Measurements from ENCODE around the gene PARD3B.
"Not testable (repeated sequence)": the region's sequence is repeated elsewhere in the genome, so short reads cannot be mapped to it uniquely, and the experiment has no call there.

PARD3B gene

GRCh38 chr2:204559358-204559757, 14.1 kb downstream of the PARD3B start:
- not testable (repeated sequence) for H3K27ac Mint-ChIP-seq; DNase-seq; H3K4me1 Mint-ChIP-seq; H3K36me3 Mint-ChIP-seq; ATAC-seq (replicated peaks); H3K9me3 Mint-ChIP-seq; H3K4me3 Mint-ChIP-seq; H3K27me3 Mint-ChIP-seq

GRCh38 chr2:204560902-204561301, 15.6 kb downstream of the PARD3B start:
- DNase-seq = no peak
- Mint-ChIP-seq H3K27ac (no peak overlapping the region), H3K9me3 (peaks cover 5 to 9% of the 10 kb centered on the region in 2 donors), H3K27me3 (peaks cover 0 to 4% of the 10 kb centered on the region in 2 donors), H3K4me1 (no peaks in the 10 kb centered on the region), H3K4me3 (no peak overlapping the region), H3K36me3 (no peaks in the 10 kb centered on the region)
- ATAC-seq (replicated peaks) = no peak

GRCh38 chr2:204561771-204562170, 16.5 kb downstream of the PARD3B start:
- no peak overlapping the region for H3K27ac Mint-ChIP-seq
- no peaks in the 10 kb centered on the region for H3K36me3 Mint-ChIP-seq
- H3K9me3 Mint-ChIP-seq = peaks cover 3 to 9% of the 10 kb centered on the region in 2 donors
- H3K27me3 Mint-ChIP-seq = peaks cover 0 to 4% of the 10 kb centered on the region in 2 donors
- H3K4me3 Mint-ChIP-seq = no peak overlapping the region
- DNase-seq = no peak
- H3K4me1 Mint-ChIP-seq = no peaks in the 10 kb centered on the region
- no peak for ATAC-seq (replicated peaks)

GRCh38 chr2:204566439-204566838, 21.2 kb downstream of the PARD3B start:
- Mint-ChIP-seq H3K27me3 (no peaks in the 10 kb centered on the region), H3K4me1 (no peaks in the 10 kb centered on the region), H3K36me3 (no peaks in the 10 kb centered on the region), H3K9me3 (no peaks in the 10 kb centered on the region), H3K27ac (no peak overlapping the region), H3K4me3 (no peak overlapping the region)
- no peak for DNase-seq
- ATAC-seq (replicated peaks) = no peak

GRCh38 chr2:204570421-204570820, 25.1 kb downstream of the PARD3B start:
- Mint-ChIP-seq H3K27me3 (no peaks in the 10 kb centered on the region), H3K27ac (no peak overlapping the region), H3K9me3 (no peaks in the 10 kb centered on the region), H3K36me3 (no peaks in the 10 kb centered on the region), H3K4me1 (no peaks in the 10 kb centered on the region), H3K4me3 (no peak overlapping the region)
- no peak for ATAC-seq (replicated peaks)
- DNase-seq = no peak

GRCh38 chr2:204571041-204571440, 25.8 kb downstream of the PARD3B start:
- ATAC-seq (replicated peaks) (no peak), DNase-seq (no peak)
- Mint-ChIP-seq H3K9me3 (no peaks in the 10 kb centered on the region), H3K27me3 (no peaks in the 10 kb centered on the region), H3K4me1 (no peaks in the 10 kb centered on the region), H3K36me3 (no peaks in the 10 kb centered on the region), H3K4me3 (no peak overlapping the region), H3K27ac (no peak overlapping the region)

GRCh38 chr2:204571911-204572310, 26.6 kb downstream of the PARD3B start:
- Mint-ChIP-seq H3K9me3 (no peaks in the 10 kb centered on the region), H3K27ac (no peak overlapping the region), H3K4me1 (no peaks in the 10 kb centered on the region), H3K27me3 (no peaks in the 10 kb centered on the region), H3K36me3 (no peaks in the 10 kb centered on the region), H3K4me3 (no peak overlapping the region)
- DNase-seq (no peak), ATAC-seq (replicated peaks) (no peak)

GRCh38 chr2:204573221-204573620, 27.9 kb downstream of the PARD3B start:
- Mint-ChIP-seq H3K27me3 (no peaks in the 10 kb centered on the region), H3K9me3 (no peaks in the 10 kb centered on the region), H3K27ac (no peak overlapping the region), H3K4me1 (no peaks in the 10 kb centered on the region), H3K4me3 (no peak overlapping the region), H3K36me3 (no peaks in the 10 kb centered on the region)
- DNase-seq (no peak), ATAC-seq (replicated peaks) (no peak)

GRCh38 chr2:204574486-204574885, 29.2 kb downstream of the PARD3B start:
- Mint-ChIP-seq H3K27me3 (no peaks in the 10 kb centered on the region), H3K27ac (no peak overlapping the region), H3K4me1 (no peaks in the 10 kb centered on the region), H3K9me3 (peaks cover 0 to 2% of the 10 kb centered on the region in 2 donors), H3K4me3 (no peak overlapping the region), H3K36me3 (no peaks in the 10 kb centered on the region)
- no peak for DNase-seq
- ATAC-seq (replicated peaks) = no peak

- H3K36me3 Mint-ChIP-seq = no peaks in the 10 kb centered on the region
- no peak overlapping the region for H3K27ac Mint-ChIP-seq
- no peak overlapping the region for H3K4me3 Mint-ChIP-seq
- H3K27me3 Mint-ChIP-seq = no peaks in the 10 kb centered on the region
- DNase-seq (no peak), ATAC-seq (replicated peaks) (no peak)
- peaks cover 0 to 2% of the 10 kb centered on the region in 2 donors for H3K9me3 Mint-ChIP-seq
- no peaks in the 10 kb centered on the region for H3K4me1 Mint-ChIP-seq
Measured at GRCh38 chr2:204575463-204575862, 30.2 kb downstream of the PARD3B start.

GRCh38 chr2:204576362-204576979, 31.2 kb downstream of the PARD3B start:
- H3K4me3 Mint-ChIP-seq = no peak overlapping the region
- DNase-seq = no peak
- no peaks in the 10 kb centered on the region for H3K27me3 Mint-ChIP-seq
- peaks cover 0 to 2% of the 10 kb centered on the region in 2 donors for H3K9me3 Mint-ChIP-seq
- no peaks in the 10 kb centered on the region for H3K4me1 Mint-ChIP-seq
- ATAC-seq (replicated peaks) = no peak
- no peak overlapping the region for H3K27ac Mint-ChIP-seq
- no peaks in the 10 kb centered on the region for H3K36me3 Mint-ChIP-seq

GRCh38 chr2:204578928-204579598, 33.8 kb downstream of the PARD3B start:
- DNase-seq = no peak
- H3K4me3 Mint-ChIP-seq = no peak overlapping the region
- no peaks in the 10 kb centered on the region for H3K4me1 Mint-ChIP-seq
- no peak overlapping the region for H3K27ac Mint-ChIP-seq
- ATAC-seq (replicated peaks) = no peak
- H3K27me3 Mint-ChIP-seq = no peaks in the 10 kb centered on the region
- H3K36me3 Mint-ChIP-seq = no peaks in the 10 kb centered on the region
- H3K9me3 Mint-ChIP-seq = peaks cover 0 to 2% of the 10 kb centered on the region in 2 donors

- DNase-seq (no peak), ATAC-seq (replicated peaks) (no peak)
- Mint-ChIP-seq H3K4me1 (no peaks in the 10 kb centered on the region), H3K36me3 (no peaks in the 10 kb centered on the region), H3K4me3 (no peak overlapping the region), H3K27me3 (no peaks in the 10 kb centered on the region), H3K27ac (no peak overlapping the region), H3K9me3 (peaks cover 0 to 2% of the 10 kb centered on the region in 2 donors)
Measured at GRCh38 chr2:204581946-204582345, 36.7 kb downstream of the PARD3B start.

- H3K9me3 Mint-ChIP-seq = no peaks in the 10 kb centered on the region
- no peak overlapping the region for H3K27ac Mint-ChIP-seq
- no peaks in the 10 kb centered on the region for H3K4me1 Mint-ChIP-seq
- ATAC-seq (replicated peaks) = no peak
- no peak overlapping the region for H3K4me3 Mint-ChIP-seq
- no peak for DNase-seq
- no peaks in the 10 kb centered on the region for H3K36me3 Mint-ChIP-seq
- H3K27me3 Mint-ChIP-seq = no peaks in the 10 kb centered on the region
Measured at GRCh38 chr2:204583773-204584172, 38.5 kb downstream of the PARD3B start.

- ATAC-seq (replicated peaks) = no peak
- Mint-ChIP-seq H3K4me3 (no peak overlapping the region), H3K9me3 (peaks cover 0 to 9% of the 10 kb centered on the region in 2 donors), H3K27ac (no peak overlapping the region), H3K27me3 (no peaks in the 10 kb centered on the region), H3K36me3 (no peaks in the 10 kb centered on the region), H3K4me1 (no peaks in the 10 kb centered on the region)
- DNase-seq = no peak
Measured at GRCh38 chr2:204585930-204586329, 40.7 kb downstream of the PARD3B start.

Measured in stimulated activated naive B cell treated with anti-CD40 and anti-IgM and Interleukin-4, amounts not matched to agents 10 μg/mL and 1 μg/mL and 100 μg/mL, for 72 hours (primary cell).